Muscle of back (tissue), 10 donors: ENCODE results near the gene CNBP. TPM values are rescaled to one million over a fixed set of nuclear protein-coding genes. Genes with fewer than 3 reads are reported as not detected.

Source experiments
- polyA plus RNA-seq, 10 donors: library from polyadenylated mRNA; unstranded; fragments of 120-200 nt; gene quantifications; one replicate each; pipeline ENCODE4 v1.2.1, GENCODE V29; 2013; ENCODE audit not compliant: insufficient read length in 10 of 10

Gene CNBP
- polyA plus RNA-seq, 10 donors: 298 to 344 (median 319) TPM

Other genes with a start within 250 kb of the CNBP start
- 1 to 10 TPM in 2 of 10 donors, under 1 TPM in 8; 0.42 to 1.5 (median 0.85) TPM for gene CFAP92, start 189.8 kb downstream of the CNBP start, polyA plus RNA-seq
- 1 to 10 TPM in 8 of 10 donors, under 1 TPM in 2; 0.79 to 1.6 (median 1.3) TPM for gene EFCC1, start 182.6 kb downstream of the CNBP start, polyA plus RNA-seq
- under 1 TPM in 7 of 10 donors, not detected in 3; 0.24 to 0.59 (median 0.36) TPM for gene GP9, start 123.1 kb downstream of the CNBP start, polyA plus RNA-seq
- 1 to 10 TPM in 9 of 10 donors, under 1 TPM in 1; 0.78 to 3.6 (median 3.1) TPM for gene RAB43, start 62.1 kb downstream of the CNBP start, polyA plus RNA-seq
- gene ISY1, start 22.8 kb downstream of the CNBP start, polyA plus RNA-seq: 10 to 100 TPM; 29.9 to 45.3 (median 36.3) TPM
- 100 to 1,000 TPM; 103 to 143 (median 112) TPM for gene COPG1, start 65.7 kb upstream of the CNBP start, polyA plus RNA-seq
- 10 to 100 TPM; 20.5 to 28.9 (median 24.2) TPM for gene HMCES, start 95.0 kb upstream of the CNBP start, polyA plus RNA-seq
- gene EFCAB12, start 244.7 kb upstream of the CNBP start, polyA plus RNA-seq: under 1 TPM; 0.07 to 0.59 (median 0.13) TPM